Head of caudate nucleus (tissue), 42 donors: ENCODE results near the gene ASCC1.
"Not testable (repeated sequence)": the region's sequence is repeated elsewhere in the genome, so short reads cannot be mapped to it uniquely, and the experiment has no call there.

Experiments used
- DNase-seq, 42 donors: peaks; one replicate each; pipeline versions ENCODE4 v3.0.0 to v3.0.0-alpha.2; 2020 to 2021; ENCODE audit warnings: mixed read lengths in 7 of 42
- intact Hi-C: fragments of 100-400 bp; cut with DNase I; formaldehyde crosslinking; loops from one replicate; pipeline ENCODE4 v1.15.0; 2022

ASCC1 gene

DNA sequence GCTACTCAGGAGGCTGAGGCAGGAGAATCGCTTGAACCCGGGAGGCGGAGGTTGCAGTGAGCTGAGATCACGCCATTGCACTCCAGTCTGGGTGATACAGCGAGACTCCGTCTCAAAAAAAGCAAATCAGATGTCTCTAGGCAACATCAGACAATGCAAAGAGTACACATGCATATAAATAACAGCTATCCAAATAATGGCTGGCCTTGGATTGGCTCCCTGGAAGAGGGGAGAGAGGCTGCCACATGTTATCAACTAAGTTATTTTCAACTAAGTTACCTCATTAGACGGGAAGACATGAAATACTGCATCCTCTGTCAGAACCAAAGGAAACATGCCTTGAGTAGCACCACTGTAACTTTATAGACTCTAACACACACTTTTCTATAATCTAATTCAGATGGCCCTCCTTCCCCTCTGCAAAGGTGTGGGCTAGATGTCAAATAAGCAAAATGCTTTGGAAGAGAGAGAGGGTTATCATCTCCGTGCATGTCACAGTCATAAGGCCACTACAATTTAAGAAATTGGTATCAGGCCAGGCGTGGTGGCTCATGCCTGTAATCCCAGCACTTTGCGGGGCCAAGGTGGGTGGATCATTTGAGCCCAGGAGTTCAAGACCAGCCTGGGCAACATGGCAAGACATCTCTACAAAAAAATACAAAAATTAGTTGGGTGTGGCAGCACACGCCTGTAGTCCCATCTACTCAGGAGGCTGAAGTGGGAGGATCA lies 105.2 kb downstream of the ASCC1 start:
- intact Hi-C loops: no loop called here
- DNase-seq: no peak

DNA sequence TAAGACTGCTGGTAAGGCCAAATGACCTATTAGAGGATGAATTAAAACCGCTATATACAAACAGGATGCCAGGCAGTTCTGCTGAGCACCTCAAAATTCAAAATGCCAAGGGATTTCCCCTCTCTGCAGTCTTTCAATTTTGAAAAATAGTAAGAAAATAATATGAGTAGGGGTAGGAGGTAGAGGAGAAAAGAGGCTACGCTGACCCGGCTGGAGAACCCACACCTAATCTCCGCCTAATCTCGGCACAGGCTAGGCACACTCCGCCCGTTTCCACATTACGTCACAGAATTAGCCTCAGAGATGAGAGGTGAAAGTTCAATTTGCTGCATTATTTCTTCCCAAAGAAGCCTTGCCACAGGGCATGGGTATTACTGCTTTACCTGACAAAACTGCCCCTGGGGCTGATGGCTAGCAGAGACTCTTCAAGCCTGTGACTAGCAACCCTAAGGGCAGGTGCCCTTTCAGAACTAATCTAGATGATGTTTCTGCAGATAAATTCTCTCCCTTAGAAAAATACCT lies 106.4 kb downstream of the ASCC1 start:
- intact Hi-C loops: no loop called here
- DNase-seq: no peak

DNA sequence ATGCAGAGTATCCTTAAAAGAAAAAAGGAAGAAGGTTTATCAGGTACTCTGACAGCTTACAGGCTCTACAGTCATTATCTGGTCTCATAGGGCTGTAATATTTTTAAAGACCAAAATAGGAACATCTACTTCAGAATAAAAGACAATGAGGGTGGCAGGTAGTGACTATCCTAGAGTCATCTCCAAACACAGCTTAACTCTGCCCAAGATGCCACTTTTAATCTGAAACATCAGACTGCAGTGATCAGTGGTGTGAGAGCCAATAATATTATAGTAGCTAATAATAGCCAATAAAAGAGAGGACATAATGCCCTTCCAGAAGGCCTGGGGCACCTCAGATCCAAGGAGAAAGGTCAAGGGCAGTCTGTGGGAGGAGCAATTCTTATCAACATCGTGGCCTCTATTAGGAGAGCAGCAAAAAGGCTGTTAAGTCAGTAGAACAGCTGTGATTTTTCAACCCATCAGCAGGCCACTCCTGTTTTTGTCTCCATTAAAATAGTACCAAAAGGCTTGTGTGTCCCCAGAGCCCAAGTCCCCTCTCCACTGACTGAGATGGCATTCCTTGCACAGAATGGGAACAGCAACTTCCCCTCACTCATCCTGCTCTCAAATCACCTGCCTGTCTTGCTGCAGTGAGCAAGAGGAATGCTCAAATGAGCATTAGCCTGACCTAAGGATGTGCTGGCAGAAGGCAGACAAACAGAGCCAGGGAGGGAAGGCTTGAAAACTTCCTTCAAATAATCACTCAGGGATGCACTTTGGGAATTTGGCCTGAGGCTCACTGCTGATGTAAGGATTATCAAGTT lies 107.0 kb downstream of the ASCC1 start:
- DNase-seq: no peak
- intact Hi-C loops: no loop called here

- intact Hi-C loops, DNase-seq: not testable (repeated sequence)
Measured at GRCh38 chr10:72108004-72108370, 108.1 kb downstream of the ASCC1 start.

DNA sequence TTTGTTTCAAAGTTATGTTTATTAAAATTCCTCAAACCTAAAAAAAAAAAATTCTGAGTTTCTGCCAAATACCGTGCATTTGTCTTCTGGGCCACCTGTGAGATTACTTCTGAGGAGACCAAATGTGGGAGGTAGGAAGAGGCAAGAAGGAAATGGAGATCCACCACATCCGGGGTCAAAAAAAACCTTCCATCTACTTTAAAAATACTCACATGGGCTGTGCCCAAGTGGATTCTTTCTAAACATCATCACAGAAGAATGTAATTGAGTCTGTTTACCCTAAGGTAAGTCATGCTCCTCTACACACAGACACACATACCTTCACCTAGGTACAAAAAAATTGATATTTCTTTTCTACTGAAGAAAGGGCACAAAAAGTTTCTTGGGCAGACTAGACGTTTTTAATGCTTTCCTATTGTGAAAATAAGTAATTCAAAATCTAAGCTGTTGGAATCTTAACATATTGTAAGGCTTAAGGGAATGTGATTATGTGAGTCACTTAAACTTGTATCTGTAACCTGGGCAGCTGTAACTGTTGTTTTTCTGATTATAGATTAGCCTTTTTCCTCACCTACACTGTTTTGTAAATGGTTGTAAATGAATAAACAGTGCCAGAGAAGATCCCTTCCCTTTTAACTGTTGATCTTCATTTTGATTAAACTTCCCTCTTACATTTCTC lies 108.6 kb downstream of the ASCC1 start:
- intact Hi-C loops: no loop called here
- no peak for DNase-seq

- intact Hi-C loops: no loop called here
- DNase-seq: no peak
Measured at GRCh38 chr10:72106896-72107295, 109.2 kb downstream of the ASCC1 start.

DNA sequence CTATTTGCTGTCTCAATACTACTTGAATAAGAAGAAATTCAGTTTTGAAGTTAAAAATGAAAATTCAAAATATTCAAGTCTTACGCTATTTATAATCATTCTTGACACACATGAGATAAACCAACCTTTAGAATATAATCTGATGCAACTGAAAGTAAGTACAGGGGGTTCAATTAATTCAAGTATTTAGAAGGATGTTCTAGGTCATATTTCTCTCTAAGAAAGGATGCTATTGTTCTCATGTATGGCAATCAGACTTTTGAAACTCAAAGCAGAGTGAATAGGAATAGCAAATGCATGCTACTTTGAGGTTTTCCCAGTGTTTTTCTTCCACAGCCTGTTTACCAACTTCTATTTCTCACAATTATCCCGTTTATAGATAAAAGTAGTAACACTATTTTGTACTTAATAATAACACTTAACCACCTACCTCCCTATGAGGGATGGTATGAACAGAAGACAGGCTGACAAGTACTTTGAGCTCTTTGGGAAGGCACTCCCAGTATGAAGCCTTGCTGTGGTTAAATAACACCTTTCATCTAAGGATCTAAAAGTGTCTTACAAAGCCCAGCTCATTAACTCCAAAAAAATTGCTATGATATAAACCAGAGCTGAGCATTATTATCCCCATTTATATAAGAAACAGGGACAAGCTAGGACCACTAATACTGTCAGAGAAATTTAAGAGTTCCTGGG lies 109.8 kb downstream of the ASCC1 start:
- intact Hi-C loops: no loop called here
- DNase-seq: peak in 1 of 42 donors; percentile 50

- intact Hi-C loops: no loop called here
- DNase-seq: no peak
Measured at GRCh38 chr10:72105710-72106109, 110.4 kb downstream of the ASCC1 start.

DNA sequence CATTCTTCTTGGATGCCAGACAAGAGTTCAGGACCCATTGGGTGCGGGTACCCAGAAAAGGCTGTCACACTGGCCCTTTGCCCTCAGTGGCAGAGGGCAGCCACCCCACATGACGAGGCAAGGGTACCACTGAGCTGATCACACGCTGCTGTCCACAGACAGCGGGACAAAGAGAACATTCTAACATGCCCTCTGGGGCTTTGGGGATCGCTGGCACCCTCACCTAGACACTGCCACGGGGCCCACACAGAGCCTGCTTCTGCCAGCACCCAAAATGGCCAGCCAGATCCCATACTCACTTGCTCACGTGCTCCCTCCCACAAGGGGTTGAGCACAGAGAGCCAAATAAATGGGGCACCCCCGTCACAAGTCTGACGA lies 111.0 kb downstream of the ASCC1 start:
- DNase-seq: peak in 2 of 42 donors; percentile 23 to 31
- intact Hi-C loops: no loop called here

DNA sequence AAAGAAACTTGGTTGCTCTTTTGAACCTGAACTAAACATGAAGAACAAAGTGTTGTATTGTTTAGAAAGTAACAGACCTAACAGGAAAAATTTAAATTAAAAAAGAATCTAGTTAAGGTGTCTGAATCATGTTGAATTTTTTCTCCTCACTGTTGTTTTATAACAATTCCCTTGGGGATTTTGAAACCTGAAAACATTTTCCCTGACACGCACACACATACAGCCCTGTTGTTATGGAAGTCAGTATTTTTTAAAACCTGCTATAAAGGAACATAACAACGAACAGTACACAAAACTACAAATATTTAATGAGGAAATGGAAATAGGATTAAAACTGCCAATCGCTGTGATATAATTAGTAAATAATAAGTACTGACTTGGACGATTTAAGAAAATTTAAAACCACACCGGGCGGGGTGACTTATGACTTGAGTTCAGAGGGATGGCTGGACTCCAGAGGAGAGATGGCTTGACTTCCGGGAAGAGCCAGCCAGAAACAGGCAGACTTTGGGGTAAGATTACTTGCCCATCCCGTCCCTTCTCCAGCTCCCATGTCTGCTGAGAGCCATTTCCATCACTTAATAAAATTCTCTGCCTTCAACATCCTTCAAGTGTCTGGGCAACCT lies 111.5 kb downstream of the ASCC1 start:
- no peak for DNase-seq

GRCh38 chr10:72099600-72099921 lies 116.5 kb downstream of the ASCC1 start:
- no peak for DNase-seq
- intact Hi-C loops: no loop called here

More for the DNA sequence above, 111.5 kb downstream of the ASCC1 start:
- intact Hi-C loops: no loop called here

GRCh38 chr10:72098836-72099599 lies 117.1 kb downstream of the ASCC1 start:
- DNase-seq: no peak
- intact Hi-C loops: no loop called here

DNA sequence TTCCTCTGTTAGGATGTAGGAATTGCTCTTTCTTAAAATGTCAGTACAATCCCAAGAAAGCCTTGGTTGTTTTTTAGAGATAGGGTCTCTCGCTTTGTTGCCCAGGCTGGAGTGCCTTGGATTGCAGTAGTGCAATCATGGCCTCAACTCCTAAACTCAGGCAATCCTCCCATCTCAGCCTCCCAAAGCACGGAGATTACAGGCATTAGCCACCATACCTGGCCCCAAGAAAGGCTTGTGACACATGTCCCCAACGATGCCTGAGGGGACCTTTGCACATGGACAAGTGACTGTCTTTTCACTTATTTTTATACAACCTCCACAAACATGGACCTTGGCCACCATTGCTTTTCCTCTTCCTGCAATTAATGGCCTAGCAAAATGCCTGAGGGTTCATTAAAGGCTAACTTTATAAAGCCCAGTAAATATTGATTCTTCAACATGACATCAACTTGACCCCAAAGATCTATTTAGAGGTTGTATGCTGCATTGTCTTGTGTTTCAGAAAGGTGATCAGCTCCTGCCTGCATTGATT lies 117.7 kb downstream of the ASCC1 start:
- intact Hi-C loops: no loop called here
- no peak for DNase-seq

GRCh38 chr10:72097448-72098300 lies 118.4 kb downstream of the ASCC1 start:
- no peak for DNase-seq
- intact Hi-C loops: no loop called here

- DNase-seq: no peak
- intact Hi-C loops: no loop called here
Measured at GRCh38 chr10:72096115-72097000, 119.7 kb downstream of the ASCC1 start.

- intact Hi-C loops: no loop called here
- no peak for DNase-seq
Measured at GRCh38 chr10:72095195-72095594, 120.9 kb downstream of the ASCC1 start.
